Testis (tissue), 3 donors: ENCODE data around the gene ZNF438. TPM values are rescaled to one million over a fixed set of nuclear protein-coding genes. Genes with fewer than 3 reads are reported as not detected.

ENCODE experiments used
- DNase-seq: peaks from one replicate; pipeline ENCODE4 v3.0.0-alpha.2; 2019
- H3K27ac ChIP-seq, 2 donors: fragments of 200-600 bp; sonication (generic); one replicate each; pipeline ENCODE4 v1.5.1; 2019
- H3K27me3 ChIP-seq: fragments of 200-600 bp; sonication (generic); one replicate; pipeline ENCODE4 v1.5.1; 2019
- H3K36me3 ChIP-seq: fragments of 200-600 bp; sonication (generic); one replicate; pipeline ENCODE4 v1.5.1; 2017; ENCODE audit warnings: low read depth; ENCODE audit errors: missing control alignments
- H3K4me1 ChIP-seq: fragments of 200-600 bp; sonication (generic); one replicate; pipeline ENCODE4 v1.5.1; 2019
- H3K4me3 ChIP-seq, 2 donors: fragments of 200-600 bp; sonication (generic); one replicate each; pipeline ENCODE4 v1.5.1; 2017 to 2019
- H3K9me3 ChIP-seq: fragments of 200-600 bp; sonication (generic); one replicate; pipeline ENCODE4 v1.5.1; 2017
- POLR2A ChIP-seq: fragments of 450-650 bp; IDR thresholded peaks from one replicate; pipeline ENCODE4 v1.6.1; 2017; ENCODE audit warnings: antibody characterized with exemption, mild to moderate bottlenecking, moderate library complexity
- WGBS, 2 donors: methylation state at CpG; one replicate each; pipeline ENCODE4 v1.1.5; 2018; 5-methylcytosine and 5-hydroxymethylcytosine counted together
- intact Hi-C: fragments of 100-400 bp; cut with DNase I; formaldehyde crosslinking; loops from one replicate; pipeline ENCODE4 v1.15.1; 2023; ENCODE audit warnings: low total_unique reads
- polyA plus RNA-seq: library from polyadenylated mRNA; stranded (reverse); fragments of 350-450 nt; fragmentation: Illumina TruSeq; extraction: RNeasy Lipid Tissue Mini Kit (QIAGEN cat#74804); gene quantifications from one replicate; pipeline ENCODE4 v1.2.3, GENCODE V29; 2014; ENCODE audit warnings: low read depth, low replicate concordance; ENCODE audit not compliant: insufficient read depth
- total RNA-seq, 2 donors: library from RNA; depleted of rRNA; stranded (reverse); fragments of >200 nt; gene quantifications; one replicate each; pipeline ENCODE4 v1.2.3, GENCODE V29; 2016
- TF ChIP-seq, protein P1 (sequence below), 3 experiments: fragments of 450-650 bp in 2 of 3; fragments of 200-600 bp in 1 of 3; sonication (generic) in 1 of 3; IDR thresholded peaks; one replicate each; pipeline ENCODE4 v1.5.1; 2016 to 2019; ENCODE audit warnings: antibody characterized with exemption in 3 of 3, mild to moderate bottlenecking in 2 of 3, moderate library complexity in 1 of 3

Gene ZNF438
- total and polyA plus RNA-seq, 3 donors from 2014 or later, result 15.3 to 17.8 (median 16.2) TPM

GRCh38 chr10:30885423-30885822 lies 146.2 kb downstream of the ZNF438 start:
- intact Hi-C loops, result no loop called here
- DNase-seq, result no peak
- TF ChIP-seq, protein P1, sequence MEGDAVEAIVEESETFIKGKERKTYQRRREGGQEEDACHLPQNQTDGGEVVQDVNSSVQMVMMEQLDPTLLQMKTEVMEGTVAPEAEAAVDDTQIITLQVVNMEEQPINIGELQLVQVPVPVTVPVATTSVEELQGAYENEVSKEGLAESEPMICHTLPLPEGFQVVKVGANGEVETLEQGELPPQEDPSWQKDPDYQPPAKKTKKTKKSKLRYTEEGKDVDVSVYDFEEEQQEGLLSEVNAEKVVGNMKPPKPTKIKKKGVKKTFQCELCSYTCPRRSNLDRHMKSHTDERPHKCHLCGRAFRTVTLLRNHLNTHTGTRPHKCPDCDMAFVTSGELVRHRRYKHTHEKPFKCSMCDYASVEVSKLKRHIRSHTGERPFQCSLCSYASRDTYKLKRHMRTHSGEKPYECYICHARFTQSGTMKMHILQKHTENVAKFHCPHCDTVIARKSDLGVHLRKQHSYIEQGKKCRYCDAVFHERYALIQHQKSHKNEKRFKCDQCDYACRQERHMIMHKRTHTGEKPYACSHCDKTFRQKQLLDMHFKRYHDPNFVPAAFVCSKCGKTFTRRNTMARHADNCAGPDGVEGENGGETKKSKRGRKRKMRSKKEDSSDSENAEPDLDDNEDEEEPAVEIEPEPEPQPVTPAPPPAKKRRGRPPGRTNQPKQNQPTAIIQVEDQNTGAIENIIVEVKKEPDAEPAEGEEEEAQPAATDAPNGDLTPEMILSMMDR (IDR thresholded peaks at IDR 0.05), result no peak
- no peak for TF ChIP-seq POLR2A

GRCh38 chr10:30883751-30884150 lies 147.9 kb downstream of the ZNF438 start:
- H3K4me3 ChIP-seq, result no peak overlapping the region
- DNase-seq, result no peak
- H3K27ac ChIP-seq, result no peak overlapping the region
- no peaks in the 10 kb centered on the region for H3K4me1 ChIP-seq
- H3K27me3 ChIP-seq, result no peaks in the 10 kb centered on the region
- TF ChIP-seq POLR2A, result no peak
- TF ChIP-seq, protein P1 (IDR thresholded peaks at IDR 0.05), result no peak
- WGBS, 2 donors, result 62 to 71% methylated on average over 4 of the region's 4 CpGs
- no peaks in the 10 kb centered on the region for H3K36me3 ChIP-seq
- intact Hi-C loops, result no loop called here
- no peaks in the 10 kb centered on the region for H3K9me3 ChIP-seq

More at GRCh38 chr10:30885423-30885822, 146.2 kb downstream of the ZNF438 start:
- Histone ChIP-seq H3K27me3 (no peaks in the 10 kb centered on the region), H3K27ac (no peak overlapping the region), H3K4me3 (no peak overlapping the region), H3K4me1 (no peaks in the 10 kb centered on the region), H3K36me3 (no peaks in the 10 kb centered on the region), H3K9me3 (no peaks in the 10 kb centered on the region)

- Histone ChIP-seq H3K4me3 (no peak overlapping the region), H3K27me3 (no peaks in the 10 kb centered on the region), H3K9me3 (no peaks in the 10 kb centered on the region), H3K36me3 (no peaks in the 10 kb centered on the region), H3K4me1 (no peaks in the 10 kb centered on the region), H3K27ac (no peak overlapping the region)
- intact Hi-C loops, result no loop called here
- TF ChIP-seq, protein P1 (IDR thresholded peaks at IDR 0.05), result no peak
- no peak for TF ChIP-seq POLR2A
- DNase-seq, result no peak
Measured at GRCh38 chr10:30883116-30883515, 148.5 kb downstream of the ZNF438 start.

- no peak for DNase-seq
- 0 to 89% methylated on average over 1 of the region's 1 CpG for WGBS, 2 donors
Measured at GRCh38 chr10:30882281-30882680, 149.4 kb downstream of the ZNF438 start.

DNA sequence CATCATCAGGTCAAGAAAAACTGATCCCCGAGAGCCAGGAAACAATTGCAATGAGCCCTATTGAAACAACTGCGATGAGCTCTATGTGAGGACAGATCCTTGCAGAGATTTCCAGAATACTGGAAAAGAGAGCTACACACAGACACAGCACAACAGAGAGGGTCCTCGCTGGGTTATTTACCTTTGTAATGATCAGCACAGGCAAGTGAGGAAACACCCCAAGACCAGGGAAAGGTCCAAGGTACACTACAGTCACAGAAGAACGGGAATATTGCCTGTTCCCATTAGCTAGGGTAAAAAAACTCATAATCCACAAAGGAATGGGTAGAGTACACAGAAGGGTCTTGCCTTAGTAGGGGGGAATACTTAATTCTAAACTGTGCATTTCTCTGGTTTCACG lies 152.7 kb downstream of the ZNF438 start:
- no peaks in the 10 kb centered on the region for H3K27me3 ChIP-seq
- intact Hi-C loops, result no loop called here
- DNase-seq, result no peak
- no peaks in the 10 kb centered on the region for H3K36me3 ChIP-seq
- H3K27ac ChIP-seq, result no peak overlapping the region
- H3K4me1 ChIP-seq, result no peaks in the 10 kb centered on the region
- TF ChIP-seq, protein P1 (IDR thresholded peaks at IDR 0.05), result no peak
- no peak for TF ChIP-seq POLR2A
- no peaks in the 10 kb centered on the region for H3K9me3 ChIP-seq
- H3K4me3 ChIP-seq, result no peak overlapping the region
- 85 to 97% methylated on average over 5 of the region's 5 CpGs for WGBS, 2 donors

More at GRCh38 chr10:30882281-30882680, 149.4 kb downstream of the ZNF438 start:
- no peak overlapping the region for H3K4me3 ChIP-seq
- no peak overlapping the region for H3K27ac ChIP-seq
- no peaks in the 10 kb centered on the region for H3K27me3 ChIP-seq
- no peaks in the 10 kb centered on the region for H3K9me3 ChIP-seq
- H3K4me1 ChIP-seq, result no peaks in the 10 kb centered on the region
- intact Hi-C loops, result no loop called here
- no peaks in the 10 kb centered on the region for H3K36me3 ChIP-seq
- TF ChIP-seq POLR2A, result no peak
- TF ChIP-seq, protein P1 (IDR thresholded peaks at IDR 0.05), result no peak
